ENCODE measurements around the gene EIF4A3. TPM values are rescaled to one million over a fixed set of nuclear protein-coding genes. Genes with fewer than 3 reads are reported as not detected.

EIF4A3 gene
- total RNA-seq, 1 experiment from 2014 or later, result 160 TPM

DNA sequence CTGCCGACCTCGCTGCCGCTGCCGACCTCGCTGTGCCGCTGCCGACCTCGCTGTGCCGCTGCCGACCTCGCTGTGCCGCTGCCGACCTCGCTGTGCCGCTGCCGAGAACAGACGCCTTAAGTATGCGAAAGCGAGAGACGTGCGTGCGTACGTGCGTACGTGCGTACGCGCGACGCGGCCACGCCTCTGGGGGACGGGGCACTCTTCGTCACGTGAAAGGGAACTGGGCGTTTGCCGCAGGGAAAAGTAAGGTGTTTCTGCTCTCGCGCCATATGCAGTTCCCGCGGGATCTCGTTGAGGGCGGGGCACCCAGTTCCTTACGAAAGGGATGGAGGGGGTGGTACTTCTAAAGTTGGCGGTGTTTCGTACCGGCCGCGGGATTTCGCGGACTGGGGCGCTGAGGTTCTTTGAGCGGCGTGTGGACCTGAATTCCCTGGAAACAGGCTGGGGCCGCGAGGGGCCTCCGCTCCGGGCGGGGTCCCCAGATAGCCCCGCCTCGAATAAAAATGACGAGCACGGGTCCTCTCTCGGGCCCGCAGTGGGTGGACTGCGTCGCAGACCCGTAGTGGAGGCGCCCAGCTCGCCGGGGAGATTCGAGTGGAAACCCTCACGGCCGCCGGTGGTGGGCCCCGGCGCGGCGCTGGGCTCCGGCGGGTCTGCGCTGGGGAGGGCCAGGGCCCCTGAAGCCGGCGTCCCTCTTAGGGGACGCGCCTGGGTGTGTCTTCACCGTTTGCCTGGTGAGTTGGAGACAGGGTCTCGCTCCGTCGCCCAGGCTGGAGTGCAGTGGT, at the start of gene EIF4A3 (continued):
- TF ChIP-seq, protein P1, sequence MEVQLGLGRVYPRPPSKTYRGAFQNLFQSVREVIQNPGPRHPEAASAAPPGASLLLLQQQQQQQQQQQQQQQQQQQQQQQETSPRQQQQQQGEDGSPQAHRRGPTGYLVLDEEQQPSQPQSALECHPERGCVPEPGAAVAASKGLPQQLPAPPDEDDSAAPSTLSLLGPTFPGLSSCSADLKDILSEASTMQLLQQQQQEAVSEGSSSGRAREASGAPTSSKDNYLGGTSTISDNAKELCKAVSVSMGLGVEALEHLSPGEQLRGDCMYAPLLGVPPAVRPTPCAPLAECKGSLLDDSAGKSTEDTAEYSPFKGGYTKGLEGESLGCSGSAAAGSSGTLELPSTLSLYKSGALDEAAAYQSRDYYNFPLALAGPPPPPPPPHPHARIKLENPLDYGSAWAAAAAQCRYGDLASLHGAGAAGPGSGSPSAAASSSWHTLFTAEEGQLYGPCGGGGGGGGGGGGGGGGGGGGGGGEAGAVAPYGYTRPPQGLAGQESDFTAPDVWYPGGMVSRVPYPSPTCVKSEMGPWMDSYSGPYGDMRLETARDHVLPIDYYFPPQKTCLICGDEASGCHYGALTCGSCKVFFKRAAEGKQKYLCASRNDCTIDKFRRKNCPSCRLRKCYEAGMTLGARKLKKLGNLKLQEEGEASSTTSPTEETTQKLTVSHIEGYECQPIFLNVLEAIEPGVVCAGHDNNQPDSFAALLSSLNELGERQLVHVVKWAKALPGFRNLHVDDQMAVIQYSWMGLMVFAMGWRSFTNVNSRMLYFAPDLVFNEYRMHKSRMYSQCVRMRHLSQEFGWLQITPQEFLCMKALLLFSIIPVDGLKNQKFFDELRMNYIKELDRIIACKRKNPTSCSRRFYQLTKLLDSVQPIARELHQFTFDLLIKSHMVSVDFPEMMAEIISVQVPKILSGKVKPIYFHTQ (CRISPR knock-in tag; IDR thresholded peaks at IDR 0.05), result no peak
- TF ChIP-seq, protein P2, sequence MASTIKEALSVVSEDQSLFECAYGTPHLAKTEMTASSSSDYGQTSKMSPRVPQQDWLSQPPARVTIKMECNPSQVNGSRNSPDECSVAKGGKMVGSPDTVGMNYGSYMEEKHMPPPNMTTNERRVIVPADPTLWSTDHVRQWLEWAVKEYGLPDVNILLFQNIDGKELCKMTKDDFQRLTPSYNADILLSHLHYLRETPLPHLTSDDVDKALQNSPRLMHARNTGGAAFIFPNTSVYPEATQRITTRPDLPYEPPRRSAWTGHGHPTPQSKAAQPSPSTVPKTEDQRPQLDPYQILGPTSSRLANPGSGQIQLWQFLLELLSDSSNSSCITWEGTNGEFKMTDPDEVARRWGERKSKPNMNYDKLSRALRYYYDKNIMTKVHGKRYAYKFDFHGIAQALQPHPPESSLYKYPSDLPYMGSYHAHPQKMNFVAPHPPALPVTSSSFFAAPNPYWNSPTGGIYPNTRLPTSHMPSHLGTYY (CRISPR knock-in tag; IDR thresholded peaks at IDR 0.05), result no peak
- TF ChIP-seq MYBL2 (CRISPR knock-in tag; IDR thresholded peaks at IDR 0.05) (no peak; the same call in 1 of the 2 replicates), GRHL2 (CRISPR knock-in tag; IDR thresholded peaks at IDR 0.05; ENCODE audit: insufficient replicate concordance, severe bottlenecking) (no peak), TCF7 (CRISPR knock-in tag; IDR thresholded peaks at IDR 0.05; ENCODE audit: low read depth) (no peak; the same call in 1 of the 2 replicates), TEAD4 (CRISPR knock-in tag; IDR thresholded peaks at IDR 0.05) (no peak), SMAD3 (CRISPR knock-in tag; IDR thresholded peaks at IDR 0.05; ENCODE audit: borderline replicate concordance) (peak; percentile 61; the same call in 1 of the 2 replicates), KAT7 (CRISPR knock-in tag; IDR thresholded peaks at IDR 0.05; ENCODE audit: borderline replicate concordance) (no peak; the same call in none of the 2 replicates)
- TF ChIP-seq, protein P3, sequence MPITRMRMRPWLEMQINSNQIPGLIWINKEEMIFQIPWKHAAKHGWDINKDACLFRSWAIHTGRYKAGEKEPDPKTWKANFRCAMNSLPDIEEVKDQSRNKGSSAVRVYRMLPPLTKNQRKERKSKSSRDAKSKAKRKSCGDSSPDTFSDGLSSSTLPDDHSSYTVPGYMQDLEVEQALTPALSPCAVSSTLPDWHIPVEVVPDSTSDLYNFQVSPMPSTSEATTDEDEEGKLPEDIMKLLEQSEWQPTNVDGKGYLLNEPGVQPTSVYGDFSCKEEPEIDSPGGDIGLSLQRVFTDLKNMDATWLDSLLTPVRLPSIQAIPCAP (CRISPR knock-in tag; IDR thresholded peaks at IDR 0.05), result no peak

DNA sequence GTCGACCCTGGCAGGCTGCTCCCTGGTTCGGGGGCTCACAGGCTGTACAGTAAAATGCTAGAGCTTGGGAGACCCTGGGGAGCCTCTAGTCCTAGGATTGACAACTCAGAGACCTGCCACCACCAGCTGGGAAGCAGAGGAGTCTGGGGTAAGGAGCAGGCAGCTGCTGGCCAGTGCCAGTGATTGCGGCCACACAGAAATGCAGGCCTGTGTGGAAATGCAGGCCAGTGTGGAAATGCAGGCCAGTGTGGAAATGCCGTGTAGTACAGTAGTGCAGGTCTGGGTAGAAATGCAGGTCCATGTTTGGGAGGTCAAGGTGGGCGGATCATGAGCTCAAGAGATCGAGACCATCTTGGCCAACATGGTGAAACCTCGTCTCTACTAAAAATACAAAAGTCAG, 49.7 kb upstream of the EIF4A3 start:
- no peak overlapping the region for H3K4me3 Mint-ChIP-seq
- H3K9me3 Mint-ChIP-seq, result no peaks in the 10 kb centered on the region
- DNase-seq (ENCODE audit: low spot score) (no peak), ATAC-seq (no peak)
- ChIA-PET CTCF (interaction anchor here (0.5 to 4.0 kb wide), 26 partner anchors 8 to 631 kb away, joined by 3 to 63 read pairs (median 4); partner anchors contain the start of gene GAA), POLR2A (no interaction called here)
- H3K4me1 Mint-ChIP-seq, result peaks cover 7% of the 10 kb centered on the region
- peaks cover 5% of the 10 kb centered on the region for H3K36me3 Mint-ChIP-seq
- no peak overlapping the region; the same call in 1 of the 2 replicates for H3K27ac Mint-ChIP-seq
- H3K27me3 Mint-ChIP-seq (ENCODE audit: low read depth), result no peaks in the 10 kb centered on the region; the same call in 1 of the 2 replicates
- TF ChIP-seq, protein P4, sequence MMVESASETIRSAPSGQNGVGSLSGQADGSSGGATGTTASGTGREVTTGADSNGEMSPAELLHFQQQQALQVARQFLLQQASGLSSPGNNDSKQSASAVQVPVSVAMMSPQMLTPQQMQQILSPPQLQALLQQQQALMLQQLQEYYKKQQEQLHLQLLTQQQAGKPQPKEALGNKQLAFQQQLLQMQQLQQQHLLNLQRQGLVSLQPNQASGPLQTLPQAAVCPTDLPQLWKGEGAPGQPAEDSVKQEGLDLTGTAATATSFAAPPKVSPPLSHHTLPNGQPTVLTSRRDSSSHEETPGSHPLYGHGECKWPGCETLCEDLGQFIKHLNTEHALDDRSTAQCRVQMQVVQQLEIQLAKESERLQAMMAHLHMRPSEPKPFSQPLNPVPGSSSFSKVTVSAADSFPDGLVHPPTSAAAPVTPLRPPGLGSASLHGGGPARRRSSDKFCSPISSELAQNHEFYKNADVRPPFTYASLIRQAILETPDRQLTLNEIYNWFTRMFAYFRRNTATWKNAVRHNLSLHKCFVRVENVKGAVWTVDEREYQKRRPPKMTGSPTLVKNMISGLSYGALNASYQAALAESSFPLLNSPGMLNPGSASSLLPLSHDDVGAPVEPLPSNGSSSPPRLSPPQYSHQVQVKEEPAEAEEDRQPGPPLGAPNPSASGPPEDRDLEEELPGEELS (CRISPR knock-in tag; IDR thresholded peaks at IDR 0.05), result no peak
- TF ChIP-seq, protein P5, sequence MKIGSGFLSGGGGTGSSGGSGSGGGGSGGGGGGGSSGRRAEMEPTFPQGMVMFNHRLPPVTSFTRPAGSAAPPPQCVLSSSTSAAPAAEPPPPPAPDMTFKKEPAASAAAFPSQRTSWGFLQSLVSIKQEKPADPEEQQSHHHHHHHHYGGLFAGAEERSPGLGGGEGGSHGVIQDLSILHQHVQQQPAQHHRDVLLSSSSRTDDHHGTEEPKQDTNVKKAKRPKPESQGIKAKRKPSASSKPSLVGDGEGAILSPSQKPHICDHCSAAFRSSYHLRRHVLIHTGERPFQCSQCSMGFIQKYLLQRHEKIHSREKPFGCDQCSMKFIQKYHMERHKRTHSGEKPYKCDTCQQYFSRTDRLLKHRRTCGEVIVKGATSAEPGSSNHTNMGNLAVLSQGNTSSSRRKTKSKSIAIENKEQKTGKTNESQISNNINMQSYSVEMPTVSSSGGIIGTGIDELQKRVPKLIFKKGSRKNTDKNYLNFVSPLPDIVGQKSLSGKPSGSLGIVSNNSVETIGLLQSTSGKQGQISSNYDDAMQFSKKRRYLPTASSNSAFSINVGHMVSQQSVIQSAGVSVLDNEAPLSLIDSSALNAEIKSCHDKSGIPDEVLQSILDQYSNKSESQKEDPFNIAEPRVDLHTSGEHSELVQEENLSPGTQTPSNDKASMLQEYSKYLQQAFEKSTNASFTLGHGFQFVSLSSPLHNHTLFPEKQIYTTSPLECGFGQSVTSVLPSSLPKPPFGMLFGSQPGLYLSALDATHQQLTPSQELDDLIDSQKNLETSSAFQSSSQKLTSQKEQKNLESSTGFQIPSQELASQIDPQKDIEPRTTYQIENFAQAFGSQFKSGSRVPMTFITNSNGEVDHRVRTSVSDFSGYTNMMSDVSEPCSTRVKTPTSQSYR (CRISPR knock-in tag; IDR thresholded peaks at IDR 0.05), result no peak
- TF ChIP-seq, protein P6, sequence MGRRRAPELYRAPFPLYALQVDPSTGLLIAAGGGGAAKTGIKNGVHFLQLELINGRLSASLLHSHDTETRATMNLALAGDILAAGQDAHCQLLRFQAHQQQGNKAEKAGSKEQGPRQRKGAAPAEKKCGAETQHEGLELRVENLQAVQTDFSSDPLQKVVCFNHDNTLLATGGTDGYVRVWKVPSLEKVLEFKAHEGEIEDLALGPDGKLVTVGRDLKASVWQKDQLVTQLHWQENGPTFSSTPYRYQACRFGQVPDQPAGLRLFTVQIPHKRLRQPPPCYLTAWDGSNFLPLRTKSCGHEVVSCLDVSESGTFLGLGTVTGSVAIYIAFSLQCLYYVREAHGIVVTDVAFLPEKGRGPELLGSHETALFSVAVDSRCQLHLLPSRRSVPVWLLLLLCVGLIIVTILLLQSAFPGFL (CRISPR knock-in tag; IDR thresholded peaks at IDR 0.05; ENCODE audit: borderline replicate concordance), result no peak
- no peak for TF ChIP-seq MXD4 (CRISPR knock-in tag; IDR thresholded peaks at IDR 0.05; ENCODE audit: borderline replicate concordance)
- TF ChIP-seq CREM (CRISPR knock-in tag; IDR thresholded peaks at IDR 0.05), result no peak
- TF ChIP-seq ZNF671 (CRISPR knock-in tag; IDR thresholded peaks at IDR 0.05), result no peak
- no peak for TF ChIP-seq RORB (CRISPR knock-in tag; IDR thresholded peaks at IDR 0.05)
- TF ChIP-seq ESRRA (CRISPR knock-in tag; IDR thresholded peaks at IDR 0.05; ENCODE audit: borderline replicate concordance), result no peak
- no peak for TF ChIP-seq CBFB (CRISPR knock-in tag; IDR thresholded peaks at IDR 0.05; ENCODE audit: low read depth)
- no peak for TF ChIP-seq ZNF232 (CRISPR knock-in tag; IDR thresholded peaks at IDR 0.05)
- TF ChIP-seq, protein P7, sequence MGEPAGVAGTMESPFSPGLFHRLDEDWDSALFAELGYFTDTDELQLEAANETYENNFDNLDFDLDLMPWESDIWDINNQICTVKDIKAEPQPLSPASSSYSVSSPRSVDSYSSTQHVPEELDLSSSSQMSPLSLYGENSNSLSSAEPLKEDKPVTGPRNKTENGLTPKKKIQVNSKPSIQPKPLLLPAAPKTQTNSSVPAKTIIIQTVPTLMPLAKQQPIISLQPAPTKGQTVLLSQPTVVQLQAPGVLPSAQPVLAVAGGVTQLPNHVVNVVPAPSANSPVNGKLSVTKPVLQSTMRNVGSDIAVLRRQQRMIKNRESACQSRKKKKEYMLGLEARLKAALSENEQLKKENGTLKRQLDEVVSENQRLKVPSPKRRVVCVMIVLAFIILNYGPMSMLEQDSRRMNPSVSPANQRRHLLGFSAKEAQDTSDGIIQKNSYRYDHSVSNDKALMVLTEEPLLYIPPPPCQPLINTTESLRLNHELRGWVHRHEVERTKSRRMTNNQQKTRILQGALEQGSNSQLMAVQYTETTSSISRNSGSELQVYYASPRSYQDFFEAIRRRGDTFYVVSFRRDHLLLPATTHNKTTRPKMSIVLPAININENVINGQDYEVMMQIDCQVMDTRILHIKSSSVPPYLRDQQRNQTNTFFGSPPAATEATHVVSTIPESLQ (CRISPR knock-in tag; IDR thresholded peaks at IDR 0.05), result no peak
- no peak for TF ChIP-seq GRHL2 (CRISPR knock-in tag; IDR thresholded peaks at IDR 0.05; ENCODE audit: insufficient replicate concordance, severe bottlenecking)
